LNCaP clone FGC (cell line): ENCODE data around the gene PLA2G4F.
A peak's percentile ranks its signal among the peaks of the same experiment; 100 is the strongest.
"Not testable (repeated sequence)": the region's sequence is repeated elsewhere in the genome, so short reads cannot be mapped to it uniquely, and the experiment has no call there.

Experiments used
- DNase-seq: peaks from one replicate; pipeline ENCODE4 v3.0.0-alpha.2; 2011; ENCODE audit warnings: low read depth
- H3K4me3 ChIP-seq: 2 replicates; pipeline ENCODE4 v1.5.1; 2011; ENCODE audit warnings: mild to moderate bottlenecking, low read depth, low read length, control low read depth
- CTCF ChIP-seq: IDR thresholded peaks from 2 replicates; pipeline ENCODE4 v1.5.1; 2012; ENCODE audit warnings: mild to moderate bottlenecking; ENCODE audit not compliant: control insufficient read depth, insufficient read depth; ENCODE audit errors: extremely low read depth

PLA2G4F gene

GRCh38 chr15:42092398-42093318 lies 63.8 kb downstream of the PLA2G4F start:
- no peak for TF ChIP-seq CTCF
- H3K4me3 ChIP-seq, result no peak overlapping the region
- DNase-seq, result peak; percentile 54

- DNase-seq, H3K4me3 ChIP-seq: not testable (repeated sequence)
Observed at GRCh38 chr15:42091753-42092397, 64.6 kb downstream of the PLA2G4F start.

GRCh38 chr15:42090781-42091180 lies 65.7 kb downstream of the PLA2G4F start:
- DNase-seq, result no peak
- H3K4me3 ChIP-seq, result no peak overlapping the region
- no peak for TF ChIP-seq CTCF

GRCh38 chr15:42090370-42090769 lies 66.1 kb downstream of the PLA2G4F start:
- H3K4me3 ChIP-seq, result no peak overlapping the region
- TF ChIP-seq CTCF, result no peak
- DNase-seq, result no peak

- no peak overlapping the region for H3K4me3 ChIP-seq
- no peak for TF ChIP-seq CTCF
- no peak for DNase-seq
Observed at GRCh38 chr15:42089942-42090341, 66.5 kb downstream of the PLA2G4F start.
